ENCODE results near the gene LELP1. TPM values are rescaled to one million over a fixed set of nuclear protein-coding genes. Genes with fewer than 3 reads are reported as not detected.
"Not testable (repeated sequence)": the region's sequence is repeated elsewhere in the genome, so short reads cannot be mapped to it uniquely, and the experiment has no call there.

Gene LELP1
- total RNA-seq, 4 donors from 2014 or later, result not detected

DNA sequence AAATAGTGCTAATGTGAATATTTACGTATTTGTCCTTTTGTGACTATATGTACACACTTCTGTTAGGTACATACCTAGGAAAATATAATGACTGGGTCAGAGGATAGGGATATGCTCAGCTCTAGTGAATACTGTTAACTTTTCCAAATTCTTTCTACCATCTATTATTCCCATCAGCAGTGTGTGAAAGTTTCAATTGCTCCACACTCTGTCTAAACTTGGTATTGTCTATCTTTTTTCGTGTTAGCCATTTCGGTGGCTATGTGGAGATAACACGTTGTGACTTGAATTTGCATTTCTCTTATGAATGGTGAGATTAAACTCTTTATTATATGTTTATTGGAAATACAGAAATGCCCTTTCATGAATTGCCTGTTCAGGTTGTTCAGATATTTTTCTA, 22.7 kb upstream of the LELP1 start:
- intact Hi-C loops (cut with DNase I; ENCODE audit: low total_unique reads) (no loop called here), in situ Hi-C loops (cut with MboI; ENCODE audit: low pct_ligation_motif_present in 1 of 4, low pct_unique_long_range_greater_than_20kb in 1 of 4, low sequenced_read_pairs in 3 of 4) (no loop called here)
- Histone ChIP-seq H3K36me3 (no peaks in the 10 kb centered on the region), H3K4me1 (no peaks in the 10 kb centered on the region), H3K4me3 (no peak overlapping the region), H3K27ac (no peak overlapping the region), H3K27me3 (no peaks in the 10 kb centered on the region), H3K9me3 (no peaks in the 10 kb centered on the region)
- 63 to 79% methylated on average over 4 of the region's 4 CpGs for WGBS, 2 donors (ENCODE audit: low coverage in 1 of 2)
- no peak for DNase-seq
- TF ChIP-seq POLR2A (IDR thresholded peaks at IDR 0.05) (no peak), POLR2AphosphoS5 (IDR thresholded peaks at IDR 0.05) (no peak), CTCF (IDR thresholded peaks at IDR 0.05) (no peak), EP300 (IDR thresholded peaks at IDR 0.05; ENCODE audit: low read depth) (no peak)

DNA sequence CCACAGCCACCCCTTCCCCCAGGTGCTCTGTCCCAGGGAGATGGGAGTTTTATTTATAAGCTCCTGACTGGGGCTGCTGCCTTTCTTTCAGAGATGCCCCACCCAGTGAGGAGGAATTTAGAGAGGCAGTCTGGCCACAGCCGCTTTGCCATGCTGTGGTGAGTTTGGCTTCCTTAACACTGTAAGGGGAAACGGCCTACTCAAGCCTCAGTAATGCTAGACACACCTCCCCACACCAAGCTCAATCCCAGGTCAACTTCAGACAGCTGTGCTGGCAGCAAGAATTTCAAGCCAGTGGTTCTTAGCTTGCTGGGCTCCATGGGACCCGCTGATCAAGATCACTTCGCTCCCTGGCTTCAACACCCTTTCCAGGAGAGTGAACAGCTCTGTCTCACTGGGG, 14.9 kb upstream of the LELP1 start:
- H3K36me3 ChIP-seq; H3K4me3 ChIP-seq; DNase-seq; intact Hi-C loops (cut with DNase I; ENCODE audit: low total_unique reads); H3K4me1 ChIP-seq; in situ Hi-C loops (cut with MboI; ENCODE audit: low pct_ligation_motif_present in 1 of 4, low pct_unique_long_range_greater_than_20kb in 1 of 4, low sequenced_read_pairs in 3 of 4); H3K9me3 ChIP-seq; H3K27ac ChIP-seq; H3K27me3 ChIP-seq: not testable (repeated sequence)
- 73% methylated on average over 4 of the region's 4 CpGs; no CpG with 5 or more reads in 1 of the 2 donors for WGBS, 2 donors (ENCODE audit: low coverage in 1 of 2)

GRCh38 chr1:153190373-153190772, 12.9 kb upstream of the LELP1 start:
- Histone ChIP-seq H3K4me1 (no peaks in the 10 kb centered on the region), H3K27ac (no peak overlapping the region), H3K4me3 (no peak overlapping the region), H3K9me3 (no peaks in the 10 kb centered on the region), H3K27me3 (no peaks in the 10 kb centered on the region), H3K36me3 (no peaks in the 10 kb centered on the region)
- TF ChIP-seq CTCF (IDR thresholded peaks at IDR 0.05) (no peak), EP300 (IDR thresholded peaks at IDR 0.05; ENCODE audit: low read depth) (no peak), POLR2A (IDR thresholded peaks at IDR 0.05) (no peak), POLR2AphosphoS5 (IDR thresholded peaks at IDR 0.05) (no peak)
- in situ Hi-C loops (cut with MboI; ENCODE audit: low pct_ligation_motif_present in 1 of 4, low pct_unique_long_range_greater_than_20kb in 1 of 4, low sequenced_read_pairs in 3 of 4) (no loop called here), intact Hi-C loops (cut with DNase I; ENCODE audit: low total_unique reads) (no loop called here)
- DNase-seq, result no peak
- 16 to 17% methylated on average over 2 to 3 of the region's 3 CpGs for WGBS, 2 donors (ENCODE audit: low coverage in 1 of 2)

DNA sequence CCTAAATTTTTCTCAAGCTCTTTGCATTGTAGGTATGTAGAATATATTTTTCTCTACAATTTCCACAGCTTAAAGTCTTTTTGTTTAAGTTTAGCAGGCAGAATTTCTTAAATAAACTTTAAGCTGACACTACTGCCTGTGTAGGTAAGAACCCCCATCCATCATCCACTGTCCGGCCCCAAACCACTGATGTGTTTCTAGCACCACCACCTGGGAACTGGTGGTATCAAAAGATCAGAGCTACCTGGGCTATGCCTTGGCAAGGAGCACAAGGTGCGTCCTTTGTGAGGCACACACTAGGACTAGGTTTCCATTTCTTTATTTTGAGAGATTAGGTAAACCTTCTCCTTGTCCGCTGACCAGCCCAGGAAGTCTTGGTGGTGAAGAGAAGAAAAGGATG, 10.5 kb upstream of the LELP1 start:
- 10 to 38% methylated on average over 2 to 3 of the region's 3 CpGs for WGBS, 2 donors (ENCODE audit: low coverage in 1 of 2)
- TF ChIP-seq EP300 (IDR thresholded peaks at IDR 0.05; ENCODE audit: low read depth) (no peak), CTCF (IDR thresholded peaks at IDR 0.05) (no peak), POLR2A (IDR thresholded peaks at IDR 0.05) (no peak), POLR2AphosphoS5 (IDR thresholded peaks at IDR 0.05) (no peak)
- intact Hi-C loops (cut with DNase I; ENCODE audit: low total_unique reads), result no loop called here
- Histone ChIP-seq H3K9me3 (no peaks in the 10 kb centered on the region), H3K27ac (no peak overlapping the region), H3K27me3 (no peaks in the 10 kb centered on the region), H3K4me1 (no peaks in the 10 kb centered on the region), H3K36me3 (no peaks in the 10 kb centered on the region), H3K4me3 (no peak overlapping the region)
- in situ Hi-C loops (cut with MboI; ENCODE audit: low pct_ligation_motif_present in 1 of 4, low pct_unique_long_range_greater_than_20kb in 1 of 4, low sequenced_read_pairs in 3 of 4), result no loop called here
- DNase-seq, result no peak

DNA sequence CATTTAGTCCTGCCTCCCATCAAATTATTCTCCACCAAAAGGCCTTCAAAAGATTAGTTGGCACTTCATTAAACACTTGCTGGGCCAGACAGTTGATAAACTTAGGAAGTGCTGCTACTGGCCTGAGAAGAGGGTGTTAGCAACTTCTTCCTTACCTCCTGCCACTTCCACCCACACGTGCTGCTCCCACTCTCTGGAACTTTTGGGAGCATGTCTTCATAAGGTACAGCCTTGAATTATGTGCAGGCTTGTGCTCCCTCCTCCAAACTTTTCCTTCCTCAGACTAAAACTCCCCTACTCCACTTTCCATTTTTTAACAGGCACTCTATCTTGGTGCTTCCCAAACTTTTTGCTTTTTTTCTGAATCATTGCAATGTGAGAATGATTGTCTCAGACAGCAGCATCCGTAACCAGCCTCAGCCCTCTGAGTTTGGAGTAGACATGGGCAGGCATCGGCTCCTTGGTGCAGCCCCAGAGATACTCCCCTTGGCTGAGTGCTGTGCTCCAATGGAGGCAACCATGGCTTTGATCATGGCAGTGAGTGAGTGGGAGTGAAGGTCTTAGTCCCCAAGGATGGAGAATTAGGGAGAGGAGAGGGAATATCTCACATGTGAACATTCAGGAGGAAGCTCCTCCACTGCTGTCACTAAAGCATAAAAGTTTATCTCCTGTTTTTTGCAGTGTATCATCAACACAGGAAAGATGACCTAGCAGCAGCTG, 8.7 kb upstream of the LELP1 start:
- 0 to 61% methylated on average over 1 to 3 of the region's 3 CpGs for WGBS, 2 donors (ENCODE audit: low coverage in 1 of 2)
- H3K9me3 ChIP-seq, result no peaks in the 10 kb centered on the region
- H3K27ac ChIP-seq, result no peak overlapping the region
- in situ Hi-C loops (cut with MboI; ENCODE audit: low pct_ligation_motif_present in 1 of 4, low pct_unique_long_range_greater_than_20kb in 1 of 4, low sequenced_read_pairs in 3 of 4), result no loop called here
- TF ChIP-seq POLR2A (IDR thresholded peaks at IDR 0.05) (no peak), POLR2AphosphoS5 (IDR thresholded peaks at IDR 0.05) (no peak), CTCF (IDR thresholded peaks at IDR 0.05) (no peak)
- no peak for DNase-seq
- intact Hi-C loops (cut with DNase I; ENCODE audit: low total_unique reads), result no loop called here
- no peaks in the 10 kb centered on the region for H3K4me1 ChIP-seq
- no peaks in the 10 kb centered on the region for H3K36me3 ChIP-seq
- no peak overlapping the region for H3K4me3 ChIP-seq
- no peaks in the 10 kb centered on the region for H3K27me3 ChIP-seq

Data from transverse colon (tissue), 4 donors.